ENCODE results near the gene UFL1.

GRCh38 chr6:96491926-96492325, 29.7 kb upstream of the UFL1 start:
- TF ChIP-seq CTCF (IDR thresholded peaks at IDR 0.05; ENCODE audit: poor library complexity, severe bottlenecking) (no peak), SMC3 (conservative IDR thresholded peaks at IDR 0.05; ENCODE audit: poor library complexity) (no peak)
